KOPT-K1 (cell line): ENCODE data around the gene LRRC59.

ENCODE experiments used
- H3K27ac ChIP-seq: fragments of 200-600 bp; sonication (generic); 2 replicates; pipeline ENCODE4 v1.5.1; 2016; ENCODE audit warnings: antibody characterized with exemption, mild to moderate bottlenecking, low read depth, low read length; ENCODE audit not compliant: poor library complexity, severe bottlenecking
- H3K36me3 ChIP-seq: fragments of 200-600 bp; sonication (generic); 2 replicates; pipeline ENCODE4 v1.5.1; 2017; ENCODE audit warnings: antibody characterized with exemption, mild to moderate bottlenecking, low read length, moderate library complexity; ENCODE audit not compliant: insufficient read depth
- H3K9me3 ChIP-seq: fragments of 200-600 bp; sonication (generic); 2 replicates; pipeline ENCODE4 v1.5.1; 2017; ENCODE audit warnings: antibody characterized with exemption, low read length, mild to moderate bottlenecking; ENCODE audit not compliant: insufficient read depth, poor library complexity, severe bottlenecking

The LRRC59 gene

GRCh38 chr17:50397111-50397918, at the start of gene LRRC59:
Gene LRRC59 (minus strand): TSS chr17:50397523. CDS start chr17:50397317, 206 bp downstream.
- peak within 1 kb of the TSS; percentile 75 for H3K27ac ChIP-seq
- no peaks in the 10 kb centered on the region for H3K9me3 ChIP-seq

GRCh38 chr17:50445730-50446325, 48.5 kb upstream of the LRRC59 start:
- H3K9me3 ChIP-seq = no peaks in the 10 kb centered on the region
- no peaks in the 10 kb centered on the region for H3K36me3 ChIP-seq
- H3K27ac ChIP-seq = no peak overlapping the region

More at GRCh38 chr17:50397111-50397918, at the start of gene LRRC59:
- H3K36me3 ChIP-seq = peaks cover 33% of the 10 kb centered on the region

GRCh38 chr17:50444841-50445715, 47.8 kb upstream of the LRRC59 start:
- Histone ChIP-seq H3K27ac (no peak overlapping the region), H3K36me3 (no peaks in the 10 kb centered on the region), H3K9me3 (no peaks in the 10 kb centered on the region)

- H3K36me3 ChIP-seq = no peaks in the 10 kb centered on the region
- no peaks in the 10 kb centered on the region for H3K9me3 ChIP-seq
- H3K27ac ChIP-seq = no peak overlapping the region
Measured at GRCh38 chr17:50443505-50443974, 46.2 kb upstream of the LRRC59 start.

- Histone ChIP-seq H3K9me3 (no peaks in the 10 kb centered on the region), H3K27ac (no peak overlapping the region), H3K36me3 (no peaks in the 10 kb centered on the region; the same call in 1 of the 2 replicates)
Measured at GRCh38 chr17:50440838-50441829, 43.8 kb upstream of the LRRC59 start.

- H3K36me3 ChIP-seq = no peaks in the 10 kb centered on the region; the same call in 1 of the 2 replicates
- H3K27ac ChIP-seq = no peak overlapping the region
- no peaks in the 10 kb centered on the region for H3K9me3 ChIP-seq
Measured at GRCh38 chr17:50440172-50440837, 43.0 kb upstream of the LRRC59 start.

GRCh38 chr17:50439008-50439407, 41.7 kb upstream of the LRRC59 start:
- no peak overlapping the region for H3K27ac ChIP-seq
- no peaks in the 10 kb centered on the region; the same call in 1 of the 2 replicates for H3K36me3 ChIP-seq
- no peaks in the 10 kb centered on the region for H3K9me3 ChIP-seq

GRCh38 chr17:50437409-50437808, 40.1 kb upstream of the LRRC59 start:
- no peaks in the 10 kb centered on the region; the same call in 1 of the 2 replicates for H3K36me3 ChIP-seq
- no peak overlapping the region for H3K27ac ChIP-seq
- no peaks in the 10 kb centered on the region for H3K9me3 ChIP-seq

GRCh38 chr17:50432125-50432762, 34.9 kb upstream of the LRRC59 start:
- no peak overlapping the region for H3K27ac ChIP-seq
- H3K9me3 ChIP-seq = no peaks in the 10 kb centered on the region
- H3K36me3 ChIP-seq = no peaks in the 10 kb centered on the region; the same call in 1 of the 2 replicates

GRCh38 chr17:50430821-50431618, 33.7 kb upstream of the LRRC59 start:
- no peak overlapping the region for H3K27ac ChIP-seq
- H3K36me3 ChIP-seq = no peaks in the 10 kb centered on the region
- H3K9me3 ChIP-seq = no peaks in the 10 kb centered on the region

GRCh38 chr17:50429793-50430192, 32.5 kb upstream of the LRRC59 start:
- H3K36me3 ChIP-seq = no peaks in the 10 kb centered on the region
- H3K9me3 ChIP-seq = no peaks in the 10 kb centered on the region
- H3K27ac ChIP-seq = no peak overlapping the region

- Histone ChIP-seq H3K9me3 (no peaks in the 10 kb centered on the region), H3K27ac (no peak overlapping the region), H3K36me3 (no peaks in the 10 kb centered on the region)
Measured at GRCh38 chr17:50428831-50429424, 31.6 kb upstream of the LRRC59 start.
